ENCODE measurements around the gene PCSK5.

- TF ChIP-seq CTCF (conservative IDR thresholded peaks at IDR 0.05; ENCODE audit: low read length): no peak
- TF ChIP-seq EZH2phosphoT487 (IDR thresholded peaks at IDR 0.05; ENCODE audit: borderline replicate concordance, low read depth, low read length): no peak
Observed at GRCh38 chr9:75985515-75985914, 95.0 kb downstream of the PCSK5 start.

Data from OCI-LY7 (cell line).